Endometrial microvascular endothelial cells (primary cell): ENCODE data around the gene NALCN. TPM values are rescaled to one million over a fixed set of nuclear protein-coding genes. Genes with fewer than 3 reads are reported as not detected.

Source experiments
- in situ Hi-C: cut with HindIII; loops from 2 replicates; pipeline ENCODE4 v1.10.0; 2017; ENCODE audit warnings: low sequenced_read_pairs, low pct_unique_long_range_greater_than_20kb; ENCODE audit errors: inconsistent ontology term
- total RNA-seq: library from RNA; depleted of rRNA; stranded (reverse); fragments of >200 nt; gene quantifications from one replicate; pipeline ENCODE4 v1.2.3, GENCODE V29; 2015; ENCODE audit errors: inconsistent ontology term

NALCN gene
- total RNA-seq, 1 donor from 2014 or later, result 5.9 TPM

DNA sequence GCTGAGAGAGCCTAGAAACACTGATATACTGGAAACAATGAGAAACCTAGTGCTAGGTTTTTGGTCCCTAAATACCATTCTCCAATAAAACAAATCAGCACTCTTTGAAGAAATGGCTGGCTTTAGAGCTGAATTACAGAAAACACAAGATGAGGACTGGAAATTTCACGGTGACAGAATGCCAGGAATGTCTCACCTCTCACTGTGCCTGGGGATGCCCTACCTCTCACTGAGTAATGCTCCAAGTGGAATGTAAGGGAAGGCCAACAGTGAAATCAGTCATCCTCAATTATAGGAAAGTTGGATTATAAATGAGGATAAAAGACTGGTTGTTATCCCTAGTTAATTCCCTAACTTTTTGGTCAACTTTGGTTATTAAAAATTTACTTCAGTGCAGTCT is 259.0 kb downstream of the NALCN start:
- in situ Hi-C loops, result no loop called here

DNA sequence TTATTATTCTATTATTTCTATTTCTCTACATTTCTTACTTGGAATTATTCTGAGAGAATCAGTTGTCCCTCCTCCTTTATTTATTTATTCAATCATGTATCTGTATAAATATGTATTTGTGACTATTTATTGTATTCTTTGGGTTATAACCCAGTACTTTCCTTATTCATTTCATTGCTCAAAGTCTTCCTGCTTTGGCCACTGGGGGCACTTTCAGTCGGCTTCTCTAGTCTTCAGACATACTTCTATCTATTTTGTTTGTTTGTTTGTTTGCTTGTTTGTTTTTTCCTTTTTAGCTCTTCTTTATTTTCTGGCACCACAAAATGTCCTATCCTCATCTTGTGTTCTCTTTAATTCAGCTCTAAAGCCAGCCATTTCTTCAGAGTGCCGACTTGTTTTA is 260.4 kb downstream of the NALCN start:
- in situ Hi-C loops, result no loop called here

DNA sequence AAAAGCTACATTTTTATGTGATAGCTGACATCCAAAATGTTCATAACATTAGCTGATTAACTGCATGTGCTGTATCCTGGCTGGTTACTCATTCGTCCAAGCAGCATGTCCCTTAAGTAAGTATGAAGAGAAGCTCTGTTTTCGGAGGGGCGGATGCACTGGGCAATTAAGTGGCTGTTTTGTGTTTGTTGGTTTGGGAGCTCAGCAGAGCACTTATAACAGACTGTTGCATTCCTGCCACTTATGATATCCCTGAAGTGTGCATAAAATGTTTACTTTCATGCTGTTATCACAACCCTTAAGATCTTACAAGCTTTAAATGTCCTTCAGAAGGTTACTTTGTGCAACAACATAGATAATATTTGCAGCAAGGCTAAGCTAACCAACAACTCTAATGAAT is 264.1 kb downstream of the NALCN start:
- in situ Hi-C loops, result no loop called here

DNA sequence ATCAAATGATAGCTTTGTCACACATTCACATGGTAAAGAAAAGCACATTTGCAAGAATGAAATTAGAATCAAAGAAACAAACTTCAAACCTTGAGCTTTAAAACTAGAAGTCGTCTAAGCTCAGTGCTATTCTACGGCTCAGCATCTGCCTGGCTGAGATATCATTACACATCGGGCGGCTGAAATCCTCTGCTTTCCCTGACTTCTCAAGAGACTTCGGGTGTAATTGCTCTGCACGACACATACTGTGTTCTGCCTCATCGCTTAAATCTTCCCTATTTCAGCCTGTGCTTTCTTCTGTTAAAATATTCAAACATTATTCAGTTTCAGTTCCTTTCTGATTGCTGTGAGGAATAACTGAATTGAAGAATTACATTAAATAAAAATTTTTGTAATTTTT is 265.3 kb downstream of the NALCN start:
- in situ Hi-C loops, result no loop called here

DNA sequence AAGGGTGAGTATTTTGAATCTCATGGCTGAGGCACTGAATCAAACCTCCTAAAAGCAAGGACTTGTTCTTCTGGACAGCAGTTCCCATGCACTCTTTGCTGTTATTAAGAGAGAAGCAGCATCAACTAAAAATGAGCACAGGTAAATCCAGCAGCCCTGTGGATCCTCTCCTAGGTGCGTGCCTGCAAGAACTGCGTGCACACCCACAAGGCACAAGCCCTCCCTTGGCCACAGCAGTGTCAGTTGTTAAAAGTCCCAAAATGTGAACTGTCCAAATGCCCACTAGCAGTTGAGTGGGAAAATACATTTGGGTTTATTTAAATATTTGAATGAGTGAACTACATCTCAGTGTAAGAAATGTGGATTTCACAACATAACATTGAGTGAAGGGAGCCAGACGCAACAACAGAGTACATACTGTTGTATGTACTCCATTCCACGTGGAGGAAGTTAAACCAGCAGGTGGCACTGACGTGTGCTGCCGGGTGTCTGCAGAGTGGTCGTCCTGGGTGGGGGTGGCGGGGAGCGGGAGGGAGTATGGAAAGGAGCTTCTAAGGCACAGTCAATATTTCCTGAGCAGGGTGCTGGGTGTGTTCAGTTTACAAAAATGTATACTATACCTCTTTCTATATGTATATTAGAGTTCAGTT is 266.4 kb downstream of the NALCN start:
- in situ Hi-C loops, result no loop called here

DNA sequence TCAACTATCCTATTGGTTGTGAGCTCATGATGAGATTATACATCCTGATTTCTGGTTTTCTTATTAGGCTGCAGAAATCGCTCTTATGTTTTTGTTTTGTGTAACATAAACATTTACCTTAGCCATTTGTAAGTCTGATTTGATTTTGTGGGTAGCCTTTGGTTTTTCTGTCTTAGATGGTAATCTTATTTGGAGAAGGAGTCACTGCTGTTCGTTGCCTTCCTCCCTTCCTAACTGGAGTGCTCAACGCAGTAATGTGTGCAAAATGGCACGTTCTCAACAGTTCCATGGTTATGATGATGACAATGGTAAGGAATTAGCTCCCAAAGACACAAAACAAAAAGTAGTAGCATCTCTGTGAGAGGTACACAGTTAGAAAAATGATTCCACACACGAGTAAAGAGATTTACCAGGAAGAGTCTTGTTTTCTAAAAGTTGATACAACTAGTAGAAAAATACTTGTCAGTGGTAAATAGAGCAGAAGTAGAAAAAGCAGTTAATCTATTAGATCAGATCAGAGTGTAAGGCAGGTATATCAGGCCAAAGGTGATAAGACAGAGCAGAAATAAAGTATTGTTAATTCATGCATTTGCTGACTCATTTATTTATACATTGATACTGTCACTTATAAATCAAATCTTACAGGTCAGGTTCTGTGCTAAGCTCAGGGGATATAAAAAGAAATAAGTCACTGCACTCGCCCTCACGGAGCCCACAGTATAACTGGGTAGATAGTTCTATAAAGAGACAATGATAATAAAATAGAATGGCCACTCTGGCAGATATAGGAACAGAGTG is 270.0 kb downstream of the NALCN start:
- in situ Hi-C loops, result no loop called here

DNA sequence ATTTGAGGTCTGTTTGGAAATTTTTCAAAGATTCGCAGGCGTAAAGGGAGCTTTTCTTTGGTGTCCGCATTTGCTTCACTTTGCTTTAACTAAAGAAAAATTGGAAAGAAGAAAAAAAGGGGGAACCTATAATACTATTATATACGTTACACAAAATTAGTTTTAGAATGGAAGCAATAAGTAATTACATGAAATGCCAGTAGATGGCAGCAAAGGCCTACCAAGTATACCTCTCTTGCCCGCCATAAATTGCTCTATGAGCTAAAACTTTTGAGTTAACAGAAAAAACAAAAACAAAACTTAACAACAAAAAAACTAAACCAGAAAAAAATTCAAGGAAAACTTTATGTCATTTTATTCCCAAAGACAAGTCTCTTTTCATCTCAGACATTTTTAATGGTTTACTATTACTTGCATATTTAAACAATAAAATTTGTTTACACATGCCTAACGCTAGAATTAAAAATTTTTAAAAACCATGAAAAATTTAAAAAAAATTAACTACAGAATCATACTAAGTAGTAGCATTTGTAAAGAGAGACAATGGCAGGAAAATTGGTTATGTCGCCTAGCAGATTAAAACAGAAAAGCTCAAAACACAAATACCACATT is 271.4 kb downstream of the NALCN start:
- in situ Hi-C loops, result no loop called here

DNA sequence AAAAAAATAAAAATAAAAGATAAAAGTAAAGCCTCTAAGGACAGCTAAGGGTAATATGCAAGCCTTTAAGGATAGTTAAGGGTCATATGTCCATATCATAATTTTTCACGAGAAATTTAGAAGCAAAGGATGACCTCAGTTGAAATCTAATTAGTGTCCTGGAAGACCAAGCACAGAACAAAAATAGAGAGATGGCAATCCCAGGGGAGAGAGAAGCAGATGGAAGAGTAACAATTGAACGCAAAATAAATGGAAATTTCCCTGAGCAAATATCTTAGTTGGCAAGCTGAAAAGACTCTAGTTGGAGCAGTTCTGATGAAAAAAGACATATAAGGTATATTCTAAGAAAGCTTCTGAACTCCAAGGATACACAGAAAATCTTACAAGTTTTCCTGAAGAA is 275.4 kb downstream of the NALCN start:
- in situ Hi-C loops, result no loop called here

DNA sequence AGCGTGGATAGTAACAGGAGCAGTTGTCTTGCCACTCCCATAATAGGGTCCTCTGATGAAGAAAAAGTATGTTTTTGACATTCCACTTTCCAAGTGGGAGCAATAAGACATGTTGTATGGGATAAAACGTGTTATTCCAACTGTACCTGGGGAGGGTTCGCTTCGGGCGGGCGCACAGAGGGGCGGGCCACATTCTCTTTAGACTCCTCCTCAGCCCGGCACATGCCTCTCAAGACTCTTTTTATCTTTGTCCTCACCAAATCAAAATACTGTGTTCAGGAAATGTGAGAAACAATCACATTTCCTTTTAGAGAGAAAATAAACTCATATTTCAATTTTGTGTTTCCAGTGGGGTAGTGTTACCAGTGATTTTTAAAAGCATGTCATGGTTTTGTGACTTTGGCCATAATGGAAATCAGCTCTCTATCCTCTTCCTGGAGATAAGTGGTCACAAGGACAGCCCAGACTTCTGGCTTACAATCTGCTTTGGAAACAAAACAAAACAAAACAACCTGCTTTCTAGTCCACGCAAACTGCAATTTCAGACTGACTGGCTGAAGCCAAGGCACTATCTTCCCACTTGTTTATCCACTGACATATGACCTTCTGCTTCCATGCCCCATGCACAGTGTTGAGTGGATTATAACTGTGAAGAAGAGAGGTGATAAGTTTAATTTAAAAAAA is 276.1 kb downstream of the NALCN start:
- in situ Hi-C loops, result no loop called here

DNA sequence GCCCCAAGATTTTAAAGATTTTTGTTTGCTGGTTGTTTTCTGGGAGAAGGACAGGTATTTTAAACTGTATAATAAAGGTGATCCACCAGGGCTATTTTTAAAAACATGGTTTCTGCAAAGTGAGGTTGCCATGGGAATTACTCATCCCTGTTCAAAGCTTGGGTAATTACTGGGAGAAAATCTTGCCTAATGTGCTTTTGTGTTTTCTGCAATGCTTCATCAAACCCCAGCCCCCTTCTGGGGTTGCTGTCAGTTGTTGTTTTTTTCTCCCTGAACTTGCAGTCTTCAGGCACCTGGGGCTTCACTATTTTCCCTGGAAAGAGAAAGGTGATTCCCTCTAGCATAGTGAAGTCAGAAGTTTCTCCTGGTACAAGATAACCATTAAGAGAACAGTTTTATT is 277.2 kb downstream of the NALCN start:
- in situ Hi-C loops, result no loop called here

DNA sequence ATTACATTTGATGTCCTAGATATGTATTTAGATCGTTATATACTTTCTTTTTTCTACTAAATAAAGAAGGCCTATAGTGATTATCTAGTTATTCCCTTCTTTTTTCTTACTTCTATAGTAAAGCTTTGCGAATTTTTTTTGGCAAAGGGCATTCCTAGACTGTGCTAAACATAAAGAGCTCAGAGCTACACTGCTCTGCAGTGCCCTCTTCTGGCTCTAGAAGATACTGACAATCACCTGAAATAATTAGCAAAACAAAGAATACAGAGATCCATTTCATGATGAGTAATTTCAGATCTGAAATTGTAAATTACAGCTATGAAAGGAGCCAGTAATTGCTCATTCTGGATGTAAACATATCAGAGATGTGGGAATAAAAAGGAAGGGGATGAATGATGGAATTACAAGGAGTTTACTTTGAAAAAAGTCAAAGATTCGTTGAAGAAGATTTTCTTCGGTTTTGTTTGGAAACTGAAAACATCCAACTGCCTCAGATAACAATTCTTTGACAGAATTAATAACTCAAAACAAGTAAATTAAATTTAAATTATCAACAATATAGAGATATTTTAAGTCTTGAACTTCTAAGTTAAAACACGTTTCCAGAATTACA is 288.5 kb downstream of the NALCN start:
- in situ Hi-C loops, result no loop called here

DNA sequence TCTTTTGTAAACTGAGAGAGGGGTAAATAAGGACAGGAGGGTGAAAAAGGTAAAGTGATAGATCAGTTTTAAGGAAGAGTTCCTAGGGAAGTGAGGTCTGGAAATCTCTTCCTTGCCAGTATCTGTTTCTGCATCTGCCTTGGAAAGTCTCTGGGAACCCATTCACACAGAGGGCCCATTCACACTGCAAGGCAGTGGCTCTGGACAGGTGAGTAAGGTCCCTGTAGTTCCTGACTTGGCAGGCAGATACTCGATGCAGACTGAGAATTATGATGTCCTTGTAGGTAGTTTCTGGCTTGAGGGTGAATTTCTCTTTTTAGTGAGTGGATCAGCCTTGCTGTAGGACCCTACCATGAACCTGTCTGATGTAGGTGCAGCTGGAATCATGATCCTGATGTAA is 293.3 kb downstream of the NALCN start:
- in situ Hi-C loops, result no loop called here

DNA sequence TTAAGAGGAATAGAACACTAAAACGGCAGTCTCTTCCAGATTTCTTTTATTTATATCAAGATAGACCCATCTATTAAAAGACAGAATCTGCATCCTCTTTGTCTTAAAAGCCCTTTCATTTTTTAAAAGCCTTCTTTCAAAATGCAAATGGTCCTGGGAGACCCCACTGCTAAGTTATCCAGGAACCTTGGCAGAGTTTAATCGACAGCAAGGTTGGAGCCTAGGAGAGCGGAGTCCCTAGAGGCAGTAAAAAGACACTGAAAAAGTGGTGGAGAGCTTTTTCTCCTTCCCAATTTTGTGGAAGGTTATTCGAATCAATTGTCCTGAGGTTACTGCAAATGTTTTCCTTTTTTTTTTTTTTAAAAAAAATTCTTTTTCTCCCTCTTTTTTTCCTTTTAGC is 294.7 kb downstream of the NALCN start:
- in situ Hi-C loops, result no loop called here

DNA sequence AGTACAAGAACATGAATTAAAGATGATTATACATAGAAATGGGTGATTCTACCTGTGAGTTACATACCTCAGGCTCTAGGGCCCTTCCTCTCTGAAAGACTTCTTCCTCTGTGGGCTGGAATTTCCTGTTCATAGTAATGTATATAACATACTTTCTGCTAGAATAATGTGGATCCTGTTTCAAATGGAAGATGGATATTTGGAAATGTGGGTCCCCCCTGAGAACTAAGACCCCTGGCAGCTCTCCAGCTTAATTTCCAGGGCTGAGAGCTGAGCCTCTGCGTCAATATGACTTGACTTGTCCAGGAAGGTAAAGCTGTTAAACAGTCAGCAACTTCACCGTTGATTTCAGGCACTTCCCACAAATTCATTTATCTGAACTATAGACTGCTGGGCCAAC is 296.3 kb downstream of the NALCN start:
- in situ Hi-C loops, result no loop called here

DNA sequence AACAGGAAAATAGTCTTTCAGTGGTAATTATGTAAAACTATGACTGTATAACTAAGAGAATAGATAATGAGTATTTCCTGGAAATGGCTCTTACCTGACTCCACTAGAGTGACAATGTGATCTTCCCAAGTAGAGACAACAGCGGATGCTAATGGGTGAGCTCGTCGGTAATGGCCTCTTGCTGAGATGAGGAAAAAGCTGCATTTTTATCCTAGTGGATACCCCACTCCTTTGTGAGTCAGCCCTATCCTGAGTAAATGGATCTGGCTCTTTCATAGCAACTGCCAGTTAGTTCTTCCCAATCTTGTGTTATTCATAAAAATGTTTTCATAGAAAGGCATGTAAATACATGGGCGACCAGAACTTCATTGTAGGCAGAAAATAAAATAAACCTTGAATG is 299.5 kb downstream of the NALCN start:
- in situ Hi-C loops, result no loop called here

DNA sequence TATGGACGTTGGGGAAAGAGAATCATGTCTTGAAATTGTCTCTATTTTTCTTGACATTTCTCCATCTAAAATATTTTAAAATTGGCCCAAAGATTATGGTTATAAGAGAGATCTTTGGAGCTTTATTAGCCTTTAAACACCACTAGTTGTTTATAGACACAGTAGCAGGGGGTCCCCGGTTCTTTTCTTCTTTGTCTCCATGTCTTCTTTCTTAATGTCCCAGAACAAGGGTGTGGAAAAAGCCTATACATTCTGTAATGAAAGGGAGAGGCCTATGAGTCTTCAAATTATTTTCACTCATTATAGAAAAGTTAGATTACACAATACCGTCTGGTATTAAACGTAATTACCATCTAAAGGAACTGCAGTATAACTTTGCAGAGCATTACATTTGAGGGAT is 300.0 kb downstream of the NALCN start:
- in situ Hi-C loops, result no loop called here

DNA sequence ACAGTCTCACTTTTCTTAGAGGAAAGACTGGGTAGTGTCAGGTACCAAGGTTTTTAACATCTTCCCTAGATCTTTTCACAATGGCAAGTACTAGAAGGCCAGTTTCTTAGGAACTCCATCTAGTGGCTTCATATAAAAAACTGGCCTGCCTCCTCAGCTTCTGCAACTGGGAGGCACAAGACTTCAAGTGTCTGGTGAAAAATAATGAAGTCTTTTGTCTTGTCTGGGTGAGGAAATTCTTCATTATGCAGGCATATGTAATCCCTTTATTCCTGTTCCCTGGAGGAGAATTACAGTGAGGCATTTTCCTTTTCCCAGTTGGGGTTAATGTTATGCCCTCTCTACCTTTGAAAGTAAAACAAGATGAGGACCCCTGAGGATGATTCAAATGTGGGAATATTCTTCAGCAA is 300.5 kb downstream of the NALCN start:
- in situ Hi-C loops, result no loop called here

DNA sequence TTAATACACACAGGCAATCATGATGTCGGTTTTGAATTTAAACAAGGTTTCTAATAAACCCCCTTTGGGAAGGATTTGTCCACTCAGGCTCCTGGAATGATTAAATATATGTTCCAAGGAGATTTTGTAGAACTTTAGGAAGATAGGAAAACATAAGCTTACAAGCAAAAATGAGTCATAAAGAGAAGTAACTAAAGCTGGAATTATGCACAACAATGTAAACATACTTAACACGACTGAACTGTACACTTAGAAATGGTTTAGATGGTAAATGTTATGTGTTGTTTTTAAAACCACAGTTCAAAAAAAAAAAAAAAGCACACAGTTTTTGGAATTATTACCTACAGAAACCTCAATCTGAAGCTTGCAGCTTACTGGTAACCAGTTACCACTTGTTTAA is 304.4 kb downstream of the NALCN start:
- in situ Hi-C loops, result no loop called here

DNA sequence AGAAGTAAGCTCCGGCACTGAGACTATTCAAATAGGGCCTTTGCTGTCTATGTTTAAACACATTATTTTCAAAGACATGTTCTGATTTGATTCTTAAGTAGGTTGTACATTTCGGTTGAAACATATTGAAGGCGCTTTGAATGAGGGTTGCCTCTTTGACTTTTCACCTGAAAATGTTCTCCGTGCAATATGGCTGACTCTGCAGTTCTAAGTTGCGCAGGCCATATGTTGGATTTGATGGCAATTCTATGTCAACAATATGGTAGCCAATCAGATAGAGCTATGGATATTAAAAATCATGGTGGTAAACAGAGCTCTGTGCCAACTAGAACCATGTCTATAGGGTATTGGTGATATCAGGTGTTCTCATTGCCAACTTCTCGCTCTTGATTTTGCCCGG is 307.3 kb downstream of the NALCN start:
- in situ Hi-C loops, result no loop called here
